Measurements from ENCODE around the gene EBF3.
A peak's percentile ranks its signal among the peaks of the same experiment; 100 is the strongest.

Gene EBF3

GRCh38 chr10:129893104-129894089 lies 70.7 kb downstream of the EBF3 start:
- TF ChIP-seq CTCF (IDR thresholded peaks at IDR 0.05; ENCODE audit: low read depth, low read length), result no peak
- no peak overlapping the region for H3K4me3 ChIP-seq (replicated peaks in 1 of 2; ENCODE audit: low read depth in 2 of 2, low read length in 2 of 2)
- DNase-seq (ENCODE audit: low read depth in 2 of 2), result no peak

GRCh38 chr10:129892548-129893052 lies 71.5 kb downstream of the EBF3 start:
- H3K4me3 ChIP-seq (replicated peaks in 1 of 2; ENCODE audit: low read depth in 2 of 2, low read length in 2 of 2), result no peak overlapping the region
- TF ChIP-seq CTCF (IDR thresholded peaks at IDR 0.05; ENCODE audit: low read depth, low read length), result no peak
- peak; percentile 34 to 67 for DNase-seq (ENCODE audit: low read depth in 2 of 2)

GRCh38 chr10:129891806-129892205 lies 72.3 kb downstream of the EBF3 start:
- DNase-seq (ENCODE audit: low read depth in 2 of 2), result peak in 1 of 2 donors; percentile 10
- H3K4me3 ChIP-seq (replicated peaks in 1 of 2; ENCODE audit: low read depth in 2 of 2, low read length in 2 of 2), result no peak overlapping the region
- no peak for TF ChIP-seq CTCF (IDR thresholded peaks at IDR 0.05; ENCODE audit: low read depth, low read length)

GRCh38 chr10:129890170-129890569 lies 73.9 kb downstream of the EBF3 start:
- no peak overlapping the region for H3K4me3 ChIP-seq (replicated peaks in 1 of 2; ENCODE audit: low read depth in 2 of 2, low read length in 2 of 2)
- no peak for DNase-seq (ENCODE audit: low read depth in 2 of 2)
- TF ChIP-seq CTCF (IDR thresholded peaks at IDR 0.05; ENCODE audit: low read depth, low read length), result no peak

- peak; percentile 64 to 66 for DNase-seq (ENCODE audit: low read depth in 2 of 2)
- no peak overlapping the region for H3K4me3 ChIP-seq (replicated peaks in 1 of 2; ENCODE audit: low read depth in 2 of 2, low read length in 2 of 2)
- peak; percentile 86 for TF ChIP-seq CTCF (IDR thresholded peaks at IDR 0.05; ENCODE audit: low read depth, low read length)
Observed at GRCh38 chr10:129888784-129889616, 75.1 kb downstream of the EBF3 start.

- no peak overlapping the region for H3K4me3 ChIP-seq (replicated peaks in 1 of 2; ENCODE audit: low read depth in 2 of 2, low read length in 2 of 2)
- TF ChIP-seq CTCF (IDR thresholded peaks at IDR 0.05; ENCODE audit: low read depth, low read length), result no peak
- no peak for DNase-seq (ENCODE audit: low read depth in 2 of 2)
Observed at GRCh38 chr10:129887986-129888783, 75.9 kb downstream of the EBF3 start.

Data from cardiac fibroblast (primary cell).